Measurements from ENCODE around the gene KDM5A. TPM values are rescaled to one million over a fixed set of nuclear protein-coding genes. Genes with fewer than 3 reads are reported as not detected.

The KDM5A gene
- total and polyA plus RNA-seq, 2 donors (not counting 1 experiment from before 2014, with no cell fraction given) = 24.4 to 54.5 TPM

GRCh38 chr12:401235-402028 is 12.3 kb upstream of the KDM5A start, which contains the start of gene CCDC77:
CCDC77 (plus strand) TSS chr12:401644; CDS start chr12:409384, 7,740 bp downstream.
- Histone ChIP-seq H3K9ac (ENCODE audit: insufficient read depth, low read length) (peak within 1 kb of the TSS; percentile 58), H3K27ac (ENCODE audit: insufficient read depth, low read length) (peak within 1 kb of the TSS; percentile 40), H3K4me1 (ENCODE audit: control insufficient read depth, extremely low read depth, insufficient read depth, low read length) (no peaks in the 10 kb centered on the region), H3K9me3 (ENCODE audit: control insufficient read depth, insufficient read depth, low read depth, low read length) (no peaks in the 10 kb centered on the region), H3K4me2 (ENCODE audit: extremely low read depth, insufficient read depth, low read length) (peak within 1 kb of the TSS; percentile 89), H3K36me3 (ENCODE audit: control insufficient read depth, insufficient read depth, low read length) (no peaks in the 10 kb centered on the region), H3K79me2 (ENCODE audit: control insufficient read depth, insufficient read depth, low read length) (peaks cover 3% of the 10 kb centered on the region), H2AFZ (ENCODE audit: low read length) (peak within 1 kb of the TSS; percentile 88), H3K4me3 (replicated peaks in 1 of 4; ENCODE audit: control extremely low read depth in 1 of 4, insufficient read depth in 1 of 4, low read depth in 3 of 4, low read length in 4 of 4) (peak within 1 kb of the TSS; percentile 69 to 99 (median 80)), H4K20me1 (ENCODE audit: control insufficient read depth, extremely low read depth, insufficient read depth, low read length) (no peaks in the 10 kb centered on the region), H3K27me3 (ENCODE audit: control insufficient read depth, insufficient read depth, low read length) (no peaks in the 10 kb centered on the region)
- TF ChIP-seq CTCF (conservative IDR thresholded peaks at IDR 0.05 in 1 of 2, IDR thresholded peaks at IDR 0.05 in 1 of 2; ENCODE audit: low read depth in 1 of 2, low read length in 2 of 2) (peak in 1 of 2 donors; percentile 41), EZH2 (IDR thresholded peaks at IDR 0.05; ENCODE audit: low read length, missing control alignments) (no peak)
- DNase-seq (ENCODE audit: low read depth in 2 of 2) = peak; percentile 86 to 92

GRCh38 chr12:400828-401227 is 11.7 kb upstream of the KDM5A start:
- peak overlapping the region; percentile 89 for H3K4me2 ChIP-seq (ENCODE audit: extremely low read depth, insufficient read depth, low read length)
- H3K27me3 ChIP-seq (ENCODE audit: control insufficient read depth, insufficient read depth, low read length) = no peaks in the 10 kb centered on the region
- TF ChIP-seq CTCF (conservative IDR thresholded peaks at IDR 0.05 in 1 of 2, IDR thresholded peaks at IDR 0.05 in 1 of 2; ENCODE audit: low read depth in 1 of 2, low read length in 2 of 2) (no peak), EZH2 (IDR thresholded peaks at IDR 0.05; ENCODE audit: low read length, missing control alignments) (no peak)
- no peak overlapping the region for H3K9ac ChIP-seq (ENCODE audit: insufficient read depth, low read length)
- no peaks in the 10 kb centered on the region for H3K36me3 ChIP-seq (ENCODE audit: control insufficient read depth, insufficient read depth, low read length)
- no peak for DNase-seq (ENCODE audit: low read depth in 2 of 2)
- H3K27ac ChIP-seq (ENCODE audit: insufficient read depth, low read length) = no peak overlapping the region
- H3K79me2 ChIP-seq (ENCODE audit: control insufficient read depth, insufficient read depth, low read length) = peaks cover 3% of the 10 kb centered on the region
- H3K4me3 ChIP-seq (replicated peaks in 1 of 4; ENCODE audit: control extremely low read depth in 1 of 4, insufficient read depth in 1 of 4, low read depth in 3 of 4, low read length in 4 of 4) = peak overlapping the region; percentile 69 to 99 (median 80)
- H3K9me3 ChIP-seq (ENCODE audit: control insufficient read depth, insufficient read depth, low read depth, low read length) = no peaks in the 10 kb centered on the region
- no peaks in the 10 kb centered on the region for H4K20me1 ChIP-seq (ENCODE audit: control insufficient read depth, extremely low read depth, insufficient read depth, low read length)
- H3K4me1 ChIP-seq (ENCODE audit: control insufficient read depth, extremely low read depth, insufficient read depth, low read length) = no peaks in the 10 kb centered on the region
- H2AFZ ChIP-seq (ENCODE audit: low read length) = peak overlapping the region; percentile 73

- DNase-seq (ENCODE audit: low read depth in 2 of 2) = peak; percentile 19 to 21
- H3K79me2 ChIP-seq (ENCODE audit: control insufficient read depth, insufficient read depth, low read length) = peaks cover 43% of the 10 kb centered on the region
- no peak for TF ChIP-seq CTCF (conservative IDR thresholded peaks at IDR 0.05 in 1 of 2, IDR thresholded peaks at IDR 0.05 in 1 of 2; ENCODE audit: low read depth in 1 of 2, low read length in 2 of 2)
- no peak for TF ChIP-seq EZH2 (IDR thresholded peaks at IDR 0.05; ENCODE audit: low read length, missing control alignments)
Observed at GRCh38 chr12:388541-389141, 479 bp downstream of the KDM5A start.

More at GRCh38 chr12:388541-389141, 479 bp downstream of the KDM5A start:
- H3K36me3 ChIP-seq (ENCODE audit: control insufficient read depth, insufficient read depth, low read length) = peaks cover under 1% of the 10 kb centered on the region
- peaks cover 2% of the 10 kb centered on the region for H4K20me1 ChIP-seq (ENCODE audit: control insufficient read depth, extremely low read depth, insufficient read depth, low read length)
- peak overlapping the region; percentile 94 for H3K4me2 ChIP-seq (ENCODE audit: extremely low read depth, insufficient read depth, low read length)
- H3K4me1 ChIP-seq (ENCODE audit: control insufficient read depth, extremely low read depth, insufficient read depth, low read length) = peaks cover 5% of the 10 kb centered on the region
- H3K4me3 ChIP-seq (replicated peaks in 1 of 4; ENCODE audit: control extremely low read depth in 1 of 4, insufficient read depth in 1 of 4, low read depth in 3 of 4, low read length in 4 of 4) = peak overlapping the region; percentile 82 to 100 (median 89)
- H3K9ac ChIP-seq (ENCODE audit: insufficient read depth, low read length) = peak overlapping the region; percentile 87
- no peaks in the 10 kb centered on the region for H3K9me3 ChIP-seq (ENCODE audit: control insufficient read depth, insufficient read depth, low read depth, low read length)
- no peaks in the 10 kb centered on the region for H3K27me3 ChIP-seq (ENCODE audit: control insufficient read depth, insufficient read depth, low read length)
- H2AFZ ChIP-seq (ENCODE audit: low read length) = peak overlapping the region; percentile 99
- peak overlapping the region; percentile 95 for H3K27ac ChIP-seq (ENCODE audit: insufficient read depth, low read length)

Measured in fibroblast of lung (primary cell).